Measurements from ENCODE around the gene ZMIZ1. TPM values are rescaled to one million over a fixed set of nuclear protein-coding genes. Genes with fewer than 3 reads are reported as not detected.

ZMIZ1 gene
- total RNA-seq, 1 experiment from 2014 or later: 20.4 TPM

DNA sequence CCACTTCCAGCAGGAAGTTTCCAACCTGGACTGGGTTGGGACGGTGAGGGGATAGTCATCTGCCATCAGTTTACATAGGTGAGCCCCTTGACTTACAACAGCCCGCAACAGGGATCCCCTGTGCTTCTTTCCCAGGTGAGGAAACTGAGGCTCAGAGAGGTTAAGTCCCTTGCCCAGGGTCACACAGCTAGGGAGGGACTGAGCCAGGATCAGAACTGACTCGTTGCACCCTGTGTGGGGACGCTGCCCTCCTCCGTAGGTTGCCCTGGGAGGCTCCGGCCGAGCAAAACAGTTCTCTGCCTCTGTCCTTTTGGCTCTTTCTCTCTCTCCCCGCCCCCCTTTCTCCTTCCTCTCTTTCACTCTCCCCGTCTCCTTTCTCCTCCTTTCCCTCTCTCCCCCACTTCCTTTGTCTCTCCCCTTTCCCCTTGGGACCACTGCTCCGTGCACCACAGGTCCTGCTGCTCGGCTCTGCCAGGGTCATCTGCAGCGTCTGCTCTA lies 161.1 kb downstream of the ZMIZ1 start:
- no peak overlapping the region for H3K4me3 ChIP-seq (ENCODE audit: insufficient read depth, low read depth, low read length)
- DNase-seq: peak; percentile 38

DNA sequence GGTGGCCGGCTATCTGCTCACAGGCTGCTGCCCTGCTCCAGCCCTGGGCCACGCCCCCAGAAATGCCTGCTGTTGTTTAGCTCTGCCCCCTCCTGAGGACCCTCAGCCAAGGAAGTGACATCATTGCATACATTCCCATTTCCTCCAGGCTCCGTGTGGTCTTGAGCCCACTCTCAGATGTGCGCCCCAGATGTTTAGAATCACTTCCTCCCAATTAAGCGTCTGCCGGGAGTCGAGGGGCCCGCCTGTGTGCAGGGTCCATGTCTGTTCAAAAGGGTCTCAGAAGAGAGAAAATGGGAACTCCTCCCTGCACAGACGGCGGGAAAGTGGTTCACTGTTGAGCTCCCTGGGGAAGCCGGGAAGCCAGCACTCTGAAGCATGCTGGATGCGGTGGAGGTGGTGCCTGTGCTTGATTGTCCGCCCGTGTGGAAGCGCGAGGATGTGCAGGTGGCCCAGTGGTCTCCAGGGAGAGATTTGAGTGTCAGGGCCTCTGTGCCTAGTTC lies 161.6 kb downstream of the ZMIZ1 start:
- Histone ChIP-seq H3K36me3 (replicated peaks; ENCODE audit: control insufficient read depth, insufficient read depth, low read length) (no peaks in the 10 kb centered on the region), H3K27me3 (ENCODE audit: control insufficient read depth, insufficient read depth, low read length) (peaks cover 5% of the 10 kb centered on the region; the same call in 1 of the 2 replicates), H3K4me3 (ENCODE audit: insufficient read depth, low read depth, low read length) (no peak overlapping the region)
- peak; percentile 89 for DNase-seq

More for the DNA sequence above, 161.1 kb downstream of the ZMIZ1 start:
- no peaks in the 10 kb centered on the region for H3K36me3 ChIP-seq (replicated peaks; ENCODE audit: control insufficient read depth, insufficient read depth, low read length)
- H3K27me3 ChIP-seq (ENCODE audit: control insufficient read depth, insufficient read depth, low read length): peaks cover 2% of the 10 kb centered on the region; the same call in 1 of the 2 replicates

DNA sequence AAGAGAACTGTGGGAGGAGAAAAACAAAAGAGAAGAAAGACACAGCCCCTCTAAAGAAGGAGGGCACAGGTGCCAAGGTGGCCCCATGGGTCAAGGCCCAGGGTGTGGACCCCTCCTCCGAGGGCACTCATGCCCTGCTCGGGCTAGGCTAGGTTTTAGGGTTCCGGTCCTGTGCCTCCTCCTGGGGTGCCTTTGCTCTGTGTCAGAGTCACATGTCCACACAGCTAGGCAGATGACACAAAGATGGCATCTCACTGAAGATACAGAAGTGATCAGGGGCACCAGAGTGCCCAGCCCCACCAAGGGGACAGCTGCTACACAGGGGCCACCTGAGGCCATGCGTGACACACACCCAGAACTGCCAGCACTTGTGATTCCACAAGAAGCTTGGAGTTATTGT lies 162.1 kb downstream of the ZMIZ1 start:
- no peak for DNase-seq
- Histone ChIP-seq H3K36me3 (replicated peaks; ENCODE audit: control insufficient read depth, insufficient read depth, low read length) (no peaks in the 10 kb centered on the region), H3K4me3 (ENCODE audit: insufficient read depth, low read depth, low read length) (no peak overlapping the region), H3K27me3 (ENCODE audit: control insufficient read depth, insufficient read depth, low read length) (peaks cover 10% of the 10 kb centered on the region; the same call in 1 of the 2 replicates)

DNA sequence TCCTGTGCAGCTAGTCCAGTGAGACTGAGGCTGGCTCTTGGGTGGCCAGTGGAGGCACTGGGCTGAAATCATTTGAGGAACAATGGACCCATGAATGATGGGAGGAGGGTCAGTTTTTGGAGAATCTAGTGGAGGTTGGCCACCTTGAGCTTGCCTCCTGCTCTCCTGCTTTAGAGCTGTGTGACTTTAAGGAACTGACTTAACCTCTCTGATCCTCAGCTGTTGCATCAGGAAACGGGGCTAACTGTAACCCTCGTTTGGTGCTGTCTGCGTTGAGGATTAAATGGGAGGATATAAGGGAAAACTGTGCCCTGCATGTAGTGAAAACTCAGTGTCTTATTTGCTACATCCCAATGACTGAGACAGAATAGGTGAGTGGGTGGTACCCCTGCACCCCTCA lies 163.1 kb downstream of the ZMIZ1 start:
- Histone ChIP-seq H3K4me3 (ENCODE audit: insufficient read depth, low read depth, low read length) (no peak overlapping the region), H3K36me3 (replicated peaks; ENCODE audit: control insufficient read depth, insufficient read depth, low read length) (no peaks in the 10 kb centered on the region), H3K27me3 (ENCODE audit: control insufficient read depth, insufficient read depth, low read length) (peaks cover 14% of the 10 kb centered on the region; the same call in 1 of the 2 replicates)
- DNase-seq: no peak

DNA sequence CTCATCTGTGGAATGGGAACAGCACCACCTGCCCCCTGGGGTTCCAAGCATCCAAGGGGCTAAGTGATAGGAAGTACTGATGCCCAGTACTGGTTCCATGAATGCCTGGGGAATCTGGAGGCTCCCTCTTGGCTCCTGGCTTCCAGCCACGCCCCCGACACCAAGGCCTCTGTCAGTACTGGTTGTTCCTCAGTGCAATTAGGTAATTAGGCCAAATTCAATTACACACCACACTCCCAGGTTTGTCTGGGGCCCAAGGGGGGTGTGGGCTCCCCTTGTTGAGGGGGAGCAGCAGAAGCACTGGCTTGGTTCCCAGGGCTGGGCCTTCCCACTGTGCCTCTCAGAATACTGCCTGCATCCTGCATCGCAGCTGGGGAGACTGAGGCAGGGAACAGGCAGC lies 164.1 kb downstream of the ZMIZ1 start:
- Histone ChIP-seq H3K4me3 (ENCODE audit: insufficient read depth, low read depth, low read length) (no peak overlapping the region), H3K27me3 (ENCODE audit: control insufficient read depth, insufficient read depth, low read length) (peaks cover 20% of the 10 kb centered on the region; the same call in 1 of the 2 replicates), H3K36me3 (replicated peaks; ENCODE audit: control insufficient read depth, insufficient read depth, low read length) (no peaks in the 10 kb centered on the region)
- DNase-seq: no peak

DNA sequence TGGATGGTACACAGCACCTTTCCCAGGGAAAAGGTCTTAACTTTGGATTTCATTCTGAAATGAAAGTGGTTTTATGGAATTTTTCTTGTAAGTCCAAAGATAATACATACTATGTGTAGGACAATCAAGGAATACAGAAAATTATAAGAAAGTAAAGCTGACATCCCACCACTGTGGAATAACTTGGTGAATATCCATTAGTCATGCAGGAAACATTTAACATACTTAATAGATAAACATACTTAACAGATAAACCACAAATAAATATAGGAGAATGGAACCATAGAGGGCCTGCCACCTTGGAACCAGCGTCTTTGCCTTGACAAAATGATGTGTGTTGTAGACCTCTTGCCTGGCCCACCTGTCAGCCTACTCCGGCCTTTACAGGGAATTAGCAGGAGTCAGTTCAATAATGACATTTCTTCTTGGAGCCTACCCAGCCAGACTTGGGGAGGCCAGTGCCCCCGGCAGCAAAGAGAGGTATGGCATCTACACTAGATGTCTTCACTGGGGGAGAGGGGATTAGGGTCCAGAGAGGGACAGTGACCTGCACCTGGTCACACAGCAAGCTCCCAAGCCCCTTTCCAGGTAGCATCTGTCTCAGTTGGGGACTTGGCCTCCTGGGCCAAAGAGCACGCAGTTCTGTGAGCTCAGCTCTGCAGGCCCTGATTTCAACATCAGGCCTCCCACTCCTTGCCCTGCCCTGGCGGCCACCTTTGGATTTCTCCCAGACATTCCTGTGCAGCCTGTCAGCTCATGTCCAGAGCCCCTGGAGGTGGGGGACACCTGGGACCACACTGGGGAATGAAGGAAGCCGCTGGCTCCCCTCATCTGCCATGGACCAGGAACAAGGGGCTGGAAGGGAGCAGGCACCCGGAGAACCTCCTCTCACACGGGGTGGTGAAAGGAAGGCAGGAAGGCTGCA lies 165.9 kb downstream of the ZMIZ1 start:
- DNase-seq: no peak
- no peak overlapping the region for H3K4me3 ChIP-seq (ENCODE audit: insufficient read depth, low read depth, low read length)
- peaks cover 33% of the 10 kb centered on the region; the same call in 1 of the 2 replicates for H3K27me3 ChIP-seq (ENCODE audit: control insufficient read depth, insufficient read depth, low read length)
- no peaks in the 10 kb centered on the region for H3K36me3 ChIP-seq (replicated peaks; ENCODE audit: control insufficient read depth, insufficient read depth, low read length)

DNA sequence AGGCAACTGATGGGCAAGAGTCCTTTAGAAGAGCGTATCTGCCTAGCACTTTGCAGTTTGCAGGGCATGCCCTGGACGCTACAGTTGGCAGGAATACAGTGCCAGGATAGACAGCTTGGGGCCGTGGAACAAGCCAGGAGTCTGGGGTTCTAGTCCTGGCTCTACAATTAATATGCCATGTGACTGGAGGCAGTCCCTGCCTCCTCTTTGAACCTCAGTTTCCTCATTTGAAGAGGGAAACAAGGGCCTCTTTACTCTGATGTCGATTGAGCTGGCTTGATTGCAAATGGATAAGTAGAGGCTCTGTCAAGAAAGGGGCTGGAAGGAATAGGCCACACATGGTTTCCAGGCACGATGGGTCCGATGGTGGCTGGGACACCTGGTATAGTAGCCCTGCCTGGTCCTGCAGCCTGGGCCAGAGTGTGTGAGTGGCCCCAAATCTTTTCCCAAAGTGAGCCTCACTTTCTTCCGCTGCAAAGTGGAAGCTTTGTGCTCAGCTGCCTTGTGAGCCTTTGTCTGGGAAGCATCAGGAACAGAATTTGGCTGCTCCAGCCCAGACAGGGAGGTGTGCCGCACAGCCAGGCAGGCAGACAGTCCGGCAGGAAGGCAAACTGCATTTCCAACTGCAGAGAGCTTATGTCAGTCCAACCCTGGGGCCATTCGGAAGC lies 167.1 kb downstream of the ZMIZ1 start:
- H3K27me3 ChIP-seq (ENCODE audit: control insufficient read depth, insufficient read depth, low read length): peaks cover 36% of the 10 kb centered on the region; the same call in 1 of the 2 replicates
- H3K4me3 ChIP-seq (ENCODE audit: insufficient read depth, low read depth, low read length): no peak overlapping the region
- no peak for DNase-seq
- H3K36me3 ChIP-seq (replicated peaks; ENCODE audit: control insufficient read depth, insufficient read depth, low read length): no peaks in the 10 kb centered on the region

DNA sequence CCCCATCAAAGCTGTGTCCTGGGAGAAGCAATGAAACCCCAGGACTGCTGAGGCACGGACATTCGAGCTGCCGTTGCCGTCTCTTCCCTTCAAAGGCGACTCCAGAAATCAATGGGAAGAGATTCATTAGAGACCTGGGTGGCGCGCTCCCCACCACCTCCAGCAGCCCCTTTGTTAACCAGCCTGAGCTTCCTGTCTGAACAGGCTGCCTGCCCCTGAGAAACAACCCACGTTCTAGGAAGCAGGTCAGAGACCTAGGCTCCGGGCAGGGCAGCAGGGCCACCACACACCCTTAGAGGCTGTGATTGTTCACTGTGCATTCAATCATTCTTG lies 167.6 kb downstream of the ZMIZ1 start:
- DNase-seq: peak; percentile 78
- no peak overlapping the region for H3K4me3 ChIP-seq (ENCODE audit: insufficient read depth, low read depth, low read length)
- H3K36me3 ChIP-seq (replicated peaks; ENCODE audit: control insufficient read depth, insufficient read depth, low read length): no peaks in the 10 kb centered on the region
- H3K27me3 ChIP-seq (ENCODE audit: control insufficient read depth, insufficient read depth, low read length): peaks cover 41% of the 10 kb centered on the region; the same call in 1 of the 2 replicates

DNA sequence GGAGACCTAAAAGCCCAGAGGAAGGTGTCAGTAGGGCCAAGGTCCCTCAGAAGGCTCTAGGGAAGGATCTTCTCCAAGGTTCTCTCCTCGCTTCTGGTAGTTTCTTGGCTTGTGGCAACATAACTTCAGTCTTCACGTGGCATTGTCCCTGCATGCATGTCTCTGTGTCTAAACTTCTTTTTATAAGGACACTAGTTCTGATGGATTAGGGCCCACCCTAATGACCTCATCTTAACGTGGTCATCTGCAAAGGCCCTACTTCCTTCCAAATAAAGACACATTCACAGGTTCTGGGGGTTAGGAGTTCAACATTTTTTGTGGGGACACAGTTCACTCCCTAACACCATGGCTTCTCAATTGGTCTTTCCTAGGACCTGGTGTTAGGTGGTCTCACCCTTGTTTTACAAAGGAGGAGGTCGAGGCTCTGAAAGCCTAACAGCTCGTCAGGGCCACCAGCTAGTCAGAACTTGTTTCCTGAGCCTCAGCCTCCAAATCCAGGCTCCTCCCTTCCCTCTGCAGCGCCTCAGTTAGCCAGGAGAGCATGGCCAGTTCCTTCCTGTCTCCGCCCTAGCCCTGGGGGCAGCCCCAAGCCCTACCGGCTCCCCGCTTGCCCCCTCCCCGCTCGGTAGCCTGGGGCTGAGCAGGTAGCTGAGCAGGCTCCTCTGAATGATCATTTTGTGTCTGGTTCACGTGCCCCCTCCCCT lies 168.8 kb downstream of the ZMIZ1 start:
- Histone ChIP-seq H3K4me3 (ENCODE audit: insufficient read depth, low read depth, low read length) (no peak overlapping the region), H3K27me3 (ENCODE audit: control insufficient read depth, insufficient read depth, low read length) (peaks cover 45% of the 10 kb centered on the region; the same call in 1 of the 2 replicates), H3K36me3 (replicated peaks; ENCODE audit: control insufficient read depth, insufficient read depth, low read length) (no peaks in the 10 kb centered on the region)
- DNase-seq: peak; percentile 37

DNA sequence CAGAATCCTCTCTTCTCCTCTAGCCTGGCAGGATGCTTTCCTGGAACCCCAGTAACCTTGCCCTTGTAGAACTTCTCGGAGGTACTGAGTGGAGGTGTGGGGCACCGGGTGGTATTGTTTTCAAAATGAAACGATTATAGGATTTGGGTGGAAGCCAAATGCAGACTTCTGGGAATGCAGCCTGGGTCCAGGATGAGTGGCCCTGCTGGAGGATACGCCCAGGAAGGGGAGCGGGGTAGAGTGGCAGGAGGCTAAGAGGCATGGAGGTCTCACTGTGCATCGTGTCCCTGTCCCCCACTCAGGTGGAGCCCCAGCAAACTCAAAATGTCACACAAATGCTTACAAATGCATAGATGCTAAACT lies 169.4 kb downstream of the ZMIZ1 start:
- Histone ChIP-seq H3K36me3 (replicated peaks; ENCODE audit: control insufficient read depth, insufficient read depth, low read length) (no peaks in the 10 kb centered on the region), H3K4me3 (ENCODE audit: insufficient read depth, low read depth, low read length) (no peak overlapping the region), H3K27me3 (ENCODE audit: control insufficient read depth, insufficient read depth, low read length) (peaks cover 45% of the 10 kb centered on the region; the same call in 1 of the 2 replicates)
- DNase-seq: no peak

DNA sequence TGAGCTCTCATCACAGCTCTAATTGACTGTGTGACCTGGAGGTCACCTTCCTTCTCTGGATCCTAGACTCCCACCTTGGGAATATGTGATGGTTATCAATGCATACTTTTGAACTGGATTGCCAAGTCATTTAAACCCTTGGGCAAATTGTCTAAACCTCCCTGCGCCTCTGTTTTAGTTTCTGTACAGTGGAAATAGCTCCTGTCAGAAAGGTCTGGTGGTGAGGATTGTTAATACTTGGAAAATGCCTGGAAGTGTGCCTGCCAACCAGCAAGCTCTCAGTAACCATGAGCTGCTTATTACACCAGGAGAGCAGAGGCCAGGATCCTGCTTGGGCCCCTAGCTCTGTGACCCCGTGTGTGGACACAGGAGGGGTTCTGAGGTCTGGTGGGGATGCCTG lies 169.8 kb downstream of the ZMIZ1 start:
- no peak for DNase-seq
- H3K27me3 ChIP-seq (ENCODE audit: control insufficient read depth, insufficient read depth, low read length): peaks cover 47% of the 10 kb centered on the region
- no peaks in the 10 kb centered on the region for H3K36me3 ChIP-seq (replicated peaks; ENCODE audit: control insufficient read depth, insufficient read depth, low read length)
- no peak overlapping the region for H3K4me3 ChIP-seq (ENCODE audit: insufficient read depth, low read depth, low read length)

DNA sequence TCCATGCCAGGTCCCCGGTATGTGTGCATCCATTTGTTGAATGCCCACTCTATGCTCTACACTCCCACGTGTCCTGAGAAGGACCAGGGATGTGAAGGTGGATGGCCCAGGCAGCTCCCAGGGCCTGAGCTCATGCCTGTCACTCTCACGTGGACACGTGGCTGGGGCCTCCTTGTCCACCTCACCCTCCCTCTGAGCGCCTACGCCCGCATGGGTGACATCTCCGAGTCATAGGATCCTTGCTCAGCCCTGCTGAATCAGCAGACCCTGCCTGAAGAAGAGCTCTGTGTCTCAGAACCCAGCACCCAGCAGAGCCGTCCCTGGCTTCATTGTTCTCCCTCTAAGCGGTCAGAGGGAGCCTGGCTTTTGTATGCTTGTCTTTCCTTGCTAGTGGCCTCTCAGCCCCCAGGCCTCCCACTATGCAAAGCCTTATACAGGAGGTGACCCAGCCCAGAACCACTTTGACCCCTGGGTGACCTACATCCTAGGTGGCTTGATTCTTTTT lies 170.6 kb downstream of the ZMIZ1 start:
- no peaks in the 10 kb centered on the region for H3K36me3 ChIP-seq (replicated peaks; ENCODE audit: control insufficient read depth, insufficient read depth, low read length)
- peak; percentile 84 for DNase-seq
- no peak overlapping the region for H3K4me3 ChIP-seq (ENCODE audit: insufficient read depth, low read depth, low read length)
- peaks cover 54% of the 10 kb centered on the region for H3K27me3 ChIP-seq (ENCODE audit: control insufficient read depth, insufficient read depth, low read length)

DNA sequence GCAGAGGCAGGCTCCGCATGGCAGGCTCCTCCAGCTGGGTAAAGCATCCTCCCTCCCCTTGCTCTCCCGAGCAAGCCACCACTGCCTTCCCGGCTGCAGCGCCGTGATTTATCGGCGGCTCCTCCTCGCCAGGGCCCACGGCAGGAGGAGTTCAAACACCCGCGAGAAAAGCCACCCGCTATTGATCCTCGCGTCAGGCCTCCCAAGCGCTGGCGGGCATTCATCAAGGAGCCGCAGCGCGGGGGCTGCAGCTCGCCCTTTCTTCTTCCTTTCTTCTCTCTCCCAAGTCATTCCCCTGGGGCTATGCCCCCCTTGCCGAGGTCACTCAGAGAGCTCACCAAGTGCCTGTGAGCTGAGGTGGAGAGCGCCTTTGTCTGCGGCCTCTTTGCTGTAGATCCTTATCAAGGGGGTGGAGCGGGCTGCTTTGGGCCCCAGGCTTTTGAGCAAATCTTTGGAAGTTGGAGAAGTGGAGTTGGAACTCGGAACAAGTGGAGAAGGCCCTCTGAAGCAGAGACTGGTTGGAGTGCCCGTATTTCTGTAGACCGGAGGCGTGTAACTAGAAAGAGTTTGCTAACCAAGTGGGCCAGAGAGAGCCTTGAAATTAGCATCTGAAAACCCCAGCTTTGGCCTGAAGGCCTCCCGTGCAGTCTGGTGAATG lies 171.3 kb downstream of the ZMIZ1 start:
- Histone ChIP-seq H3K4me3 (ENCODE audit: insufficient read depth, low read depth, low read length) (peak overlapping the region; percentile 22; the same call in 1 of the 2 replicates), H3K27me3 (ENCODE audit: control insufficient read depth, insufficient read depth, low read length) (peaks cover 59% of the 10 kb centered on the region)

DNA sequence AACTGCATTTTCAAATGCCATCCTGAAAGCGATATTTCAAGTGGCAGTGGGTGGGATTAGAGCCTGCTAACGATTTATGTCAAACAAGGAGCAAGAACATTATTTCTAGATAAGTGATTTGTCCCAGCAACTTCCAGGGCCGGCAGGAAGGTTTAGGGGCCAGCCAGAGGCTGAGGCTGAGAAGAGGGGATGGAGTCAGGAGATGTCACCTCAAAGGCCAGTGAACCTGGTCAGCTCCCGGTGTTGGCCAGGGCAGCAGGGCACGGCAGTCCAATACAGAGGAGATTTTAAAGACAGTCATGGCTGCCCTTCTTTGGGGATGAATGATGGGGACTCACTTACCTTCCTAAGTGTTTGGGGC lies 172.8 kb downstream of the ZMIZ1 start:
- peaks cover 49% of the 10 kb centered on the region for H3K27me3 ChIP-seq (ENCODE audit: control insufficient read depth, insufficient read depth, low read length)
- no peaks in the 10 kb centered on the region for H3K36me3 ChIP-seq (replicated peaks; ENCODE audit: control insufficient read depth, insufficient read depth, low read length)
- no peak for DNase-seq
- H3K4me3 ChIP-seq (ENCODE audit: insufficient read depth, low read depth, low read length): peak overlapping the region; percentile 67; the same call in 1 of the 2 replicates

More for the DNA sequence above, 171.3 kb downstream of the ZMIZ1 start:
- peak; percentile 85 for DNase-seq
- no peaks in the 10 kb centered on the region for H3K36me3 ChIP-seq (replicated peaks; ENCODE audit: control insufficient read depth, insufficient read depth, low read length)

All from H7 (cell line).